Ascending aorta (tissue), 2 donors: ENCODE results near the gene KRTAP5-3. TPM values are rescaled to one million over a fixed set of nuclear protein-coding genes. Genes with fewer than 3 reads are reported as not detected.

Experiments
- DNase-seq, 2 donors: peaks; one replicate each; pipeline ENCODE4 v3.0.0-alpha.2; 2019; ENCODE audit warnings: low spot score in 2 of 2
- H3K27ac ChIP-seq, 2 donors: fragments of 200-600 bp; sonication (generic); one replicate each; pipeline ENCODE4 v1.5.1; 2016 to 2017; ENCODE audit warnings: mild to moderate bottlenecking in 1 of 2
- H3K27me3 ChIP-seq: fragments of 200-600 bp; sonication (generic); one replicate; pipeline ENCODE4 v1.5.1; 2017
- H3K36me3 ChIP-seq, 2 donors: fragments of 200-600 bp; sonication (generic); one replicate each; pipeline ENCODE4 v1.5.1; 2016
- H3K4me1 ChIP-seq, 2 donors: fragments of 200-600 bp; sonication (generic); one replicate each; pipeline ENCODE4 v1.5.1; 2016 to 2017; ENCODE audit warnings: mild to moderate bottlenecking in 1 of 2
- H3K4me3 ChIP-seq, 2 donors: fragments of 200-600 bp; sonication (generic); one replicate each; pipeline ENCODE4 v1.5.1; 2016 to 2017; ENCODE audit warnings: mild to moderate bottlenecking in 1 of 2
- H3K9me3 ChIP-seq, 2 donors: fragments of 200-600 bp; sonication (generic); one replicate each; pipeline ENCODE4 v1.5.1; 2016
- intact Hi-C: fragments of 100-400 bp; cut with DNase I; formaldehyde crosslinking; loops from one replicate; pipeline ENCODE4 v1.15.1; 2023
- total RNA-seq: library from RNA; depleted of rRNA; stranded (reverse); fragments of >200 nt; gene quantifications from one replicate; pipeline ENCODE4 v1.1.0, GENCODE V29; 2016
- TF ChIP-seq, protein P1 (sequence below), 3 experiments: fragments of 200-600 bp in 2 of 3; fragments of 450-650 bp in 1 of 3; sonication (generic) in 2 of 3; IDR thresholded peaks; one replicate each; pipeline ENCODE4 v1.5.1; 2016 to 2019; ENCODE audit warnings: antibody characterized with exemption in 3 of 3, mild to moderate bottlenecking in 1 of 3, moderate library complexity in 1 of 3

The KRTAP5-3 gene
- total RNA-seq, 1 donor from 2014 or later = not detected

DNA sequence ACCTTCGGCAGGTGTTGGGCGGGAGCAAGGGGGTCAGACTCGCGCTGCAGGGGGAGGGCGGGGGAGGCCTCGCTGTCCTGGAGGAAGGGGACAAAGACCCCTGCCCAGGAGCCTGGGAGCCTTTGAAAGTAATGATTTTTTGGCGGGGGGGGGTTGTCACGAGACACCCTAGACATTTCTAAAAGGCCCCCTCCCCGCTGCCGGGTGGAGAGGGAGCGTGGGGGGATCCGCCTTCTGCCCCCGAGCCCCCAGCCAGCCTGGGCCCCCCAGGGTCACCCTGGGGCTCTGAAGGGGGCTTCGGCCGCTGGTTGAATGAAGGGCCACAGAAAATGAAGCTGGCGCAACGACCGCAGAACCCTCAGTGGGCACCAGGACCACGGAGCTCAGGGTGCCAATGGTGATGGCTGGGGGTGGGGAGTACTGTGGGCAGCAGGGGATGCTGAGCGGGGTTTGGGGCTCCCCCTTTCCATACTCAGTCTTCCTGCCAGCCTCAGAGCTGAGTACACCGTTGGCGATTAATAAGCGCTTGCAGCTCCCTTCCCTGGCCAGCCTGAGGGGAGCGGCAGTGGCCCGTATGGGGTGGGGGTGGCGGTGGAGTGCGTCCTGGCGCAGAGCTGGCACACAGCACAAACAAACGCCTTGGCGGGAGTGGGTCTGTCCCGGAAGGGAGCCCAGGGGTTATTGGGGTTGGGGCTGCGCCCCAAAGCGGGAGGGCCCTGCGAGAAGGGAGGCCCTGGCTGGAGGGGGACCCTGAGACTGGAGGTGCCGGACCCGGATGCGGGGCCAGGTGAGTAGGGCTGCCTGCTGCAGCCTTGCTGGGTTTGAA is 35.0 kb downstream of the KRTAP5-3 start:
- Histone ChIP-seq H3K4me1 (peaks cover 21 to 27% of the 10 kb centered on the region in 2 donors), H3K4me3 (peak overlapping the region; percentile 57 to 74), H3K27ac (peak overlapping the region; percentile 80 to 87), H3K9me3 (peaks cover 0 to under 1% of the 10 kb centered on the region in 2 donors), H3K36me3 (no peaks in the 10 kb centered on the region), H3K27me3 (no peaks in the 10 kb centered on the region)
- TF ChIP-seq, protein P1, sequence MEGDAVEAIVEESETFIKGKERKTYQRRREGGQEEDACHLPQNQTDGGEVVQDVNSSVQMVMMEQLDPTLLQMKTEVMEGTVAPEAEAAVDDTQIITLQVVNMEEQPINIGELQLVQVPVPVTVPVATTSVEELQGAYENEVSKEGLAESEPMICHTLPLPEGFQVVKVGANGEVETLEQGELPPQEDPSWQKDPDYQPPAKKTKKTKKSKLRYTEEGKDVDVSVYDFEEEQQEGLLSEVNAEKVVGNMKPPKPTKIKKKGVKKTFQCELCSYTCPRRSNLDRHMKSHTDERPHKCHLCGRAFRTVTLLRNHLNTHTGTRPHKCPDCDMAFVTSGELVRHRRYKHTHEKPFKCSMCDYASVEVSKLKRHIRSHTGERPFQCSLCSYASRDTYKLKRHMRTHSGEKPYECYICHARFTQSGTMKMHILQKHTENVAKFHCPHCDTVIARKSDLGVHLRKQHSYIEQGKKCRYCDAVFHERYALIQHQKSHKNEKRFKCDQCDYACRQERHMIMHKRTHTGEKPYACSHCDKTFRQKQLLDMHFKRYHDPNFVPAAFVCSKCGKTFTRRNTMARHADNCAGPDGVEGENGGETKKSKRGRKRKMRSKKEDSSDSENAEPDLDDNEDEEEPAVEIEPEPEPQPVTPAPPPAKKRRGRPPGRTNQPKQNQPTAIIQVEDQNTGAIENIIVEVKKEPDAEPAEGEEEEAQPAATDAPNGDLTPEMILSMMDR (IDR thresholded peaks at IDR 0.05) = peak in 1 of 3 experiments; percentile 4
- intact Hi-C loops = loop anchor here (5.0 to 10.0 kb wide), 7 partner anchors 91 to 1066 kb away; partner anchors contain the start of genes CTSD and RNH1
- DNase-seq = peak in 1 of 2 donors; percentile 76

DNA sequence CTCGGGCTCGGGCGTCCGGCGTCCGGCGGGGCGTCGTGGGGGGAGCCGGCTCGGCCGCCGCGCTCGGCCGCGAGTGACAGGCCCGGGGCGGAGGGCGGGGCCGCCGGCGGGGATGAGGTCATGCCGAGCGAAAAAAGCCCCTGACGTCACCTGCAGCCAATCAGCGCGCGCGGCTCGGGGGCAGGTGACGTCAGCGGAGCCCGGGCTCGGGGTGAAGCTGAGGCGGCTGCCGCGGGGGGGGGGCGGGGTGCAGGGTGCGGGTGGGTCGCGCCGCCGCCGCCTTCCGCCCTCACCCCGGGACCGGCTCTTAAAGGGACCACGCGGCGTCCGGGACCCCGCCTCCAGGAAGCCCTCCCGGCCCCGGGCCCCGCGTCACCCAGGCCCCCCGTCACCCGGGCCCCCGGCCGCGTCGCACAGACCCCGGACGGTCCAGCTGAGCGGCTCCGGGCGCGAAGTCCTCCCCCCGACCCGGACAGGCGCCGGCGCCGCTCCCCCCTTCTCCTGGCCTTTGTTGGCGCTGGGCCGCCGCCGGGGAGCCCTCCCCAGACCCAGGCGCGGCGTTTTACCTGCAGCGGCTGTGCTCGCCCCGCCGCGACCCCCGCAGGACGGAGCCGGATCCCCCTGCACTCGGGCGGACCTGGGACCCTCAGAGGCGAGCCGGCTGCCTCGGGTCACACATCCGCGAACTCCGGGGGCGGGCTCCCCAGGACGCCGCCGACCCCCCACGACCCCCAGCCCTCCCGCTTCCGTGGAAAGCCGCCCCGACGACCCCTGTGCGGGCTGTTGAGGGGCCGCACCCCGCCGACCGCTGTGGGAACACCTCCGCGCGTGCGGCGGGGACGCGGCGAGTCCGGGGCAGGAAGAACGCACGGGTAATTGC is 35.8 kb downstream of the KRTAP5-3 start, which contains the start of gene DUSP8:
Gene DUSP8, minus strand, starts transcription at position 75 of the 880 bp plus-strand sequence. CDS start 6,445 bp downstream, outside the sequence.
- intact Hi-C loops = loop anchor here (5.0 to 10.0 kb wide), 7 partner anchors 90 to 1065 kb away; partner anchors contain the start of genes CTSD and RNH1
- Histone ChIP-seq H3K27me3 (no peaks in the 10 kb centered on the region), H3K4me3 (peak within 1 kb of the TSS; percentile 57 to 93), H3K4me1 (peaks cover 21 to 27% of the 10 kb centered on the region in 2 donors), H3K9me3 (no peaks in the 10 kb centered on the region), H3K27ac (peak within 1 kb of the TSS; percentile 80 to 87), H3K36me3 (no peaks in the 10 kb centered on the region)
- peak; percentile 65 to 96 for DNase-seq
- TF ChIP-seq, protein P1 (IDR thresholded peaks at IDR 0.05) = no peak

DNA sequence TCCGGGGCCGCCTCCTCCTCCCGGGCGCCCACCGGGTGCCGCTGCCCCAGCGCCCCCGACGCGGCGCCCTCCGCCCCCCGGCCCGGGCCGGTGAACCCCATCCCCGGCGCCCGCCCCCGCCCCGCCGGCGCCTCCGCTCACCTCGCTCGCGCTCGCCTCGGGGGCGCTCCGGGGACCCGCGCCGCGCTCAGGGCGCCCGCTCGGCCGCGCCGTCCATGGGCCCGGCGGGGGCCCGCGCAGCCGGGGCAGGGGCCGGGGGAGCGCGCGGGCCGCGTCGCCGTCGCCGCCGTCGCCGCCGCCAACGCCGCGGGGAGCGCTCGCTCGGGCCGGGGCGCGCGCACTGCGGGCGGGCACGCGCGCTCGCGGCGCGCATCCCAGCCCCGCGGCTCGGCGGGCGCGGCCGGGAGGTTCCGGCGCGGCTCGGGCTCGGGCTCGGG is 36.5 kb downstream of the KRTAP5-3 start:
- Histone ChIP-seq H3K4me3 (peak overlapping the region; percentile 51 to 93), H3K27me3 (no peaks in the 10 kb centered on the region), H3K9me3 (no peaks in the 10 kb centered on the region), H3K27ac (peak overlapping the region; percentile 77 to 78), H3K36me3 (no peaks in the 10 kb centered on the region), H3K4me1 (peaks cover 21 to 27% of the 10 kb centered on the region in 2 donors)
- TF ChIP-seq, protein P1 (IDR thresholded peaks at IDR 0.05) = no peak
- no peak for DNase-seq
- intact Hi-C loops = loop anchor here (1.0 to 10.0 kb wide), 8 partner anchors 12 to 1064 kb away; partner anchors contain the start of genes CTSD and RNH1

DNA sequence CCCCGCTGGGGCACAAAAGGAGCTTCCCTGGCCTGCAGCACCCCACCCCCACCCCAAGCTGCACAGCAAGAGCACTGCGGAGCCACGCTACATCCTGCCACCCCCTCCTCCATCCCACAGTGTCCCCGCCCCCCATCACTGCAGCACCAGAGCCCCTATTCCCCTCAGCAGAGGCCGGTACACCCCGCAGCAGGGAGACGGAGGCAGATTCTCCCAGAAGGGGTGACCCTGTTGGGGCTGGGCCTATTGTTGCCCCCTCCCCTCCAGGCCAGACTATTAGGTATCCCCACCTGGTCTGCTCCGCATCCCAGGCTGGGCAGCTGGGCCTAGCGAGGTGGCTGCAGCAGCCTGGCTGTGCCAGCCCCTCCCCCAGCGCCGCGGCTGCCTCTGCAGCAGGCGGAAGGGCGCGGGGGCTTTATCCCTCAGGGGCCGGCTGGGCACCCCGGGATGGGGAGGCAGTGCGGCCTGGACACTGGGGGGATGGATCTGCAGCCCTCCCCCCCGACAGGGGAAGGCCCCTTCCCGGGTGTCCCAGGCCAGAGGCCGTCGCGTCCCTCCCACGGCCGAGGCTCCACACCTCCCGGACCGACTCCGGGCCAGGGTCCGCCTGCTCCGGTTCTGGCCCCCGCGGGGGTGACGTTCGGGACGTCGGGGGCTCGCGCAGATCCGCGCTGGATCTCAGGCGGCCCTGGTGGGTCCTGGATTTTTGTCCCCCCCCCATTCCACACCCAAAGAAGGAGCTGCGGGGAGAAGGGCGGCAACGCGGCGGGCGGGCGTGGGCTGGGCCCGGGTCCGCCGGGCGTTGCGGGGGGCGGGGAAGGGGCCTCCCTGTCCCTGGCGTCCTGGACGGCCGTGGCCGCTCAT is 37.1 kb downstream of the KRTAP5-3 start:
- Histone ChIP-seq H3K27ac (peak overlapping the region; percentile 77 to 78), H3K27me3 (no peaks in the 10 kb centered on the region), H3K36me3 (no peaks in the 10 kb centered on the region), H3K4me1 (peaks cover 21 to 27% of the 10 kb centered on the region in 2 donors), H3K4me3 (peak overlapping the region; percentile 51 to 93), H3K9me3 (no peaks in the 10 kb centered on the region)
- DNase-seq = peak in 1 of 2 donors; percentile 73
- intact Hi-C loops = loop anchor here (1.0 to 10.0 kb wide), 8 partner anchors 12 to 1064 kb away; partner anchors contain the start of genes CTSD and RNH1
- TF ChIP-seq, protein P1 (IDR thresholded peaks at IDR 0.05) = no peak
